Psoas muscle (tissue), 8 donors: ENCODE data around the gene MICOS13. TPM values are rescaled to one million over a fixed set of nuclear protein-coding genes. Genes with fewer than 3 reads are reported as not detected.

Experiments used
- ATAC-seq, 4 donors: fragments of 200-7000 bp; cut with Tn5 transposase; one replicate each; pipeline ENCODE4 v1.9.1; 2020; ENCODE audit warnings: moderate library complexity in 3 of 4, mild to moderate bottlenecking in 2 of 4
- DNase-seq, 2 donors: peaks; one replicate each; pipeline ENCODE4 v3.0.0-alpha.2; 2020
- H3K27ac ChIP-seq: fragments of 200-600 bp; one replicate; pipeline ENCODE4 v1.8.0; 2022
- H3K27me3 ChIP-seq, 3 donors: fragments of 200-600 bp in 1 of 3; one replicate each; pipeline versions ENCODE4 v1.6.1 to v1.8.0; 2013 to 2022; ENCODE audit warnings: low read length in 2 of 3, mild to moderate bottlenecking in 2 of 3, moderate library complexity in 1 of 3; ENCODE audit not compliant: insufficient read depth in 3 of 3
- H3K36me3 ChIP-seq, 2 donors: fragments of 200-600 bp in 1 of 2; one replicate each; pipeline versions ENCODE4 v1.6.1 to v1.8.0; 2013 to 2022; ENCODE audit warnings: low read depth in 1 of 2, mild to moderate bottlenecking in 1 of 2, moderate library complexity in 1 of 2; ENCODE audit not compliant: insufficient read depth in 1 of 2
- H3K4me1 ChIP-seq: fragments of 200-600 bp; one replicate; pipeline ENCODE4 v1.8.0; 2022
- H3K4me3 ChIP-seq: fragments of 200-600 bp; one replicate; pipeline ENCODE4 v1.8.0; 2022; ENCODE audit warnings: mild to moderate bottlenecking
- H3K9me3 ChIP-seq: fragments of 200-600 bp; one replicate; pipeline ENCODE4 v1.8.0; 2022
- WGBS, 3 donors: extraction: QIAGEN DNeasy Blood & Tissue Kit; methylation state at CpG; one replicate each; pipeline versions ENCODE4 v1.1.6 to v1.1.7; 2013; 5-methylcytosine and 5-hydroxymethylcytosine counted together
- intact Hi-C, 2 donors: fragments of 100-400 bp; cut with DNase I; formaldehyde crosslinking; loops; one replicate each; pipeline versions ENCODE4 v1.11.0 to v1.14.2; 2022
- polyA plus RNA-seq, 3 donors: library from polyadenylated mRNA; stranded (reverse); fragments of 200-250 nt; gene quantifications; one replicate each; pipeline ENCODE4 v1.2.3, GENCODE V29; 2013
- total RNA-seq, 4 donors: library from RNA; stranded (reverse); fragmentation: NEBNext Ultra II Directional in 2 of 4; extraction: Animal tissue kit (Norgen Biotek cat#: 25700) in 2 of 4; gene quantifications; one replicate each; pipeline versions ENCODE4 v1.2.1 to v1.2.4, GENCODE V29; 2021 to 2023
- TF ChIP-seq, protein P1 (sequence below): fragments of 200-600 bp; IDR thresholded peaks from one replicate; pipeline ENCODE4 v1.8.0; 2022; ENCODE audit warnings: antibody characterized with exemption
- donor health status: healthy with polysubstance abuse.
- donor health status: DM: no; HTN: no; CAD: no; lungs with moderate emphysema.
- donor health status: Bipolar disorder and iron deficiency.
- donor health status: healthy.
- donor health status: DM: yes; HTN: yes; CAD: no.
- donor health status: DM: no; HTN: no; CAD: no.
- donor health status: DM: no; HTN: no; CAD: no.
- donor health status: DM: yes; HTN: yes; CAD: no.

Gene MICOS13
- total and polyA plus RNA-seq, 7 donors: 103 to 245 (median 133) TPM

DNA sequence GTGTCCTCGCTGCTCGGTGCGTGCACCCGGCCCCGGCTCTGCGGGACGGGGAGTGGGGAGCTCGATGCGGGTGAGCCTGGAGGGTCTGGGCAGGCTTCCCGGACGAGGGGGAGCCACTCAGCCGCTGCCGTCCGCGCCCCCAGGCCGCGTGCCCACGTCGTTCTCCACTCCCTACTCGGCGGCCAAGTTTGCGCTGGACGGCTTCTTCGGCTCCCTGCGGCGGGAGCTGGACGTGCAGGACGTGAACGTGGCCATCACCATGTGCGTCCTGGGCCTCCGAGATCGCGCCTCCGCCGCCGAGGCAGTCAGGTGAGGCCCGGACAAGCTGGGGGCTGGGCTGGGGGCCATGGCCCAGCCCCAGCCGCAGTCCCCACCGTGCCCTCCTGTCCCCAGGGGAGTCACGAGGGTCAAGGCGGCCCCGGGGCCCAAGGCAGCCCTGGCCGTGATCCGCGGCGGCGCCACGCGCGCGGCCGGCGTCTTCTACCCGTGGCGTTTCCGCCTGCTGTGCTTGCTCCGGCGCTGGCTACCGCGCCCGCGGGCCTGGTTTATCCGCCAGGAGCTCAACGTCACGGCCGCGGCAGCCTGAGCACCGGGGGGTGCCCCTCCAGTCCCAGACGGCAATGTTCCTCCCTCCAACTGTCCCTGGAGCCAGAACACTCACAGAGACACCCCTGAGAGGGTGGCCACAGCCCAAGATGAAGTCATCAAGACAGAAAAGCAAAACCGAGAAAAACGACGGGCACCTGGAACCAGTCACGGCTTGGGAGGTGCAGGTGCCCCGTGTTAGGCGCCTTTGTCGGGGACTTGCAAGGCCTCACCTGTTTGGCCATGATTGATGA is 7.3 kb upstream of the MICOS13 start:
- TF ChIP-seq, protein P1, sequence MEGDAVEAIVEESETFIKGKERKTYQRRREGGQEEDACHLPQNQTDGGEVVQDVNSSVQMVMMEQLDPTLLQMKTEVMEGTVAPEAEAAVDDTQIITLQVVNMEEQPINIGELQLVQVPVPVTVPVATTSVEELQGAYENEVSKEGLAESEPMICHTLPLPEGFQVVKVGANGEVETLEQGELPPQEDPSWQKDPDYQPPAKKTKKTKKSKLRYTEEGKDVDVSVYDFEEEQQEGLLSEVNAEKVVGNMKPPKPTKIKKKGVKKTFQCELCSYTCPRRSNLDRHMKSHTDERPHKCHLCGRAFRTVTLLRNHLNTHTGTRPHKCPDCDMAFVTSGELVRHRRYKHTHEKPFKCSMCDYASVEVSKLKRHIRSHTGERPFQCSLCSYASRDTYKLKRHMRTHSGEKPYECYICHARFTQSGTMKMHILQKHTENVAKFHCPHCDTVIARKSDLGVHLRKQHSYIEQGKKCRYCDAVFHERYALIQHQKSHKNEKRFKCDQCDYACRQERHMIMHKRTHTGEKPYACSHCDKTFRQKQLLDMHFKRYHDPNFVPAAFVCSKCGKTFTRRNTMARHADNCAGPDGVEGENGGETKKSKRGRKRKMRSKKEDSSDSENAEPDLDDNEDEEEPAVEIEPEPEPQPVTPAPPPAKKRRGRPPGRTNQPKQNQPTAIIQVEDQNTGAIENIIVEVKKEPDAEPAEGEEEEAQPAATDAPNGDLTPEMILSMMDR: no peak
- peaks cover 2 to 11% of the 10 kb centered on the region in 2 donors for H3K36me3 ChIP-seq
- peak in 1 of 2 donors; percentile 48 for DNase-seq
- H3K27ac ChIP-seq: peak overlapping the region; percentile 91
- peak overlapping the region; percentile 76 for H3K4me3 ChIP-seq
- WGBS, 3 donors: 47 to 65% (median 54%) methylated on average over 54 to 76 of the region's 76 CpGs
- H3K4me1 ChIP-seq: peaks cover 15% of the 10 kb centered on the region
- no peaks in the 10 kb centered on the region for H3K27me3 ChIP-seq
- intact Hi-C loops: loop anchor here in 1 of 2 donors (10.0 kb wide), 2 partner anchors 63 to 687 kb away; partner anchors contain the start of genes ALKBH7, PSPN, SAFB and SAFB2
- no peak for ATAC-seq
- H3K9me3 ChIP-seq: no peaks in the 10 kb centered on the region

DNA sequence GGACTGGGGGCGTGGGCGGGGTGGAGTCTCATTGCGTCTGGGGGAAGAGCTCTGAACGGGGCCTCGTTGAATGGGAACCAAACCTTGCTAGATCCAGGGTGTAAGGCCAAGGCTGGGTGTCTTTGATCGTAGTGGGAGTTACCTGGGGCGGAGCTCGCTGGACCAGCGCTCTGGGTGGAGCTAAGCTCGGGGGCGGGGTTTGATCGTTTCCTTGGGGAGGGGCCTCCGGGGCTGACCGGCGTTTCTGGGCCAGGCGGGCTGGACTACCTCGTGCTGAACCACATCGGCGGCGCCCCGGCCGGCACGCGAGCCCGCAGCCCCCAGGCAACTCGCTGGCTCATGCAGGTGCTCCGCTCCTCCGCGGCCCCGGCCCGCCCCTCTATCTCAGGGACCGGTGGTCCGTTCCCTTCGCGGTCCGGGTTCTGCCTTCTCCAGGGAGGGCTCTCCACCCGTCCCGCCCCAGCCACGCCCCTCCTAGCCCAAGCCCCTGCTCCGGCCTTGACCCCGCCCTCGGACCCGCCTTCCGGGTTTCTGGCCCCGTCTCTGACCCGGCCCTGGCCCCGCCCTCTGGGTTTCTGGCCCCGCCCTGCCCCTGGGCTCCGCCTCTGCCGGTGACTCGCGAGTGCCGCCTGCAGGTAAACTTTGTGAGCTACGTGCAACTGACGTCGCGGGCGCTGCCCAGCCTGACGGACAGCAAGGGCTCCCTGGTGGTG is 6.5 kb upstream of the MICOS13 start:
- Histone ChIP-seq H3K9me3 (no peaks in the 10 kb centered on the region), H3K27me3 (no peaks in the 10 kb centered on the region), H3K4me1 (peaks cover 10% of the 10 kb centered on the region), H3K27ac (peak overlapping the region; percentile 91), H3K4me3 (peak overlapping the region; percentile 76), H3K36me3 (peaks cover 2 to 3% of the 10 kb centered on the region in 2 donors)
- TF ChIP-seq, protein P1: peak; percentile 71
- WGBS, 3 donors: 1% methylated on average over 44 to 59 of the region's 59 CpGs
- ATAC-seq: peak; percentile 81 to 86 (median 84)
- intact Hi-C loops: loop anchor here in 1 of 2 donors (10.0 kb wide), 2 partner anchors 62 to 688 kb away; partner anchors contain the start of genes ALKBH7, PSPN, SAFB and SAFB2
- DNase-seq: peak; percentile 99

DNA sequence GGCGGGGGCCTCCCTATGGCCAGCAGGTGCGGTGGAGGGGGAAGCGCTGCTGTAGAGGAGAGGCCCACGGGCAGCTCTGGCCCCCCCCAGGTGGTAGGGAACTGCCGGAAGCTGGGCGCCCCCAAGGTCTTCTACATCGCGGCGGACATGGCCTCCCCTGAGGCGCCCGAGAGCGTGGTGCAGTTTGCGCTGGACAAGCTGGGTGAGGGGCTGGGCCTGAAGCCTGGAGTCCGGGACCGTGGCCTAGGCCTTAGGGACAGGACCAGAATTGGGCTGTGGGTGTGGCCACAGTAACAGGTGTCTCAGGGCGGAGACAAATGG is 6.0 kb upstream of the MICOS13 start:
- no peak for DNase-seq
- TF ChIP-seq, protein P1: no peak
- peak overlapping the region; percentile 76 for H3K4me3 ChIP-seq
- ATAC-seq: peak in 2 of 4 donors; percentile 46 to 48
- H3K27ac ChIP-seq: peak overlapping the region; percentile 91
- WGBS, 3 donors: 28 to 39% (median 33%) methylated on average over 16 of the region's 16 CpGs
- no peaks in the 10 kb centered on the region for H3K9me3 ChIP-seq
- H3K4me1 ChIP-seq: peaks cover 5% of the 10 kb centered on the region
- H3K27me3 ChIP-seq: no peaks in the 10 kb centered on the region
- intact Hi-C loops: loop anchor here in 1 of 2 donors (10.0 kb wide), 2 partner anchors 61 to 689 kb away; partner anchors contain the start of genes ALKBH7, PSPN, SAFB and SAFB2
- no peaks in the 10 kb centered on the region for H3K36me3 ChIP-seq

DNA sequence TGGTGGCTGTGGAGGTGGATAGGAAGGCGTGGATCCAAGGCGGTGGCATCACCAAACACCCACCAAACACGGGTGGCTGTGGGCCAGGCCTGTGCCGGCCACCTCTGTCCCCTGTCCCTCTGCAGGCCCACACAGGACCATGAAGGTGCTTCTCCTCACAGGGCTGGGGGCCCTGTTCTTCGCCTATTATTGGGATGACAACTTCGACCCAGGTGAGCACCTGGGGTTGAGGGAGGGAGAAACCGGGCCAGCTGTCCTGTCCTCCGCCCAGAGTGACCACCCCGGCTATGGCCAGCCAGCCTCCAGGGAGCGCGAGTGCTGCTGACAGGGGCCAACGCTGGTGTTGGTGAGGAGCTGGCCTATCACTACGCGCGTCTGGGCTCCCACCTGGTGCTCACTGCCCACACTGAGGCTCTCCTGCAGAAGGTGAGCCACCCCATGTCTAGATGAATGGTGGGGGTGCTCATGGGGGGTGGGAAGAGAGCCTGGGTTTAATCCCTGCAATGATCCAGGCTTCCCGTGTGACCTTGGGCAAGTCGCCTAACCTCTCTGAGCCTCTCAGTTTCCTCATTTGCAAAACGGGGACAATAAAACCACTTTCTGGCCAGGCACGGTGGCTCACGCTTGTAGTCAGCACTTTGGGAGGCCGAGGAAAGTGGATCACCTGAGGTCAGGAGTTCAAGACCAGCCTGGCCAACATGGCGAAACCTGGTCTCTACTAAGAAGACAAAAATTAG is 4.5 kb upstream of the MICOS13 start:
- no peak overlapping the region for H3K27ac ChIP-seq
- H3K36me3 ChIP-seq: no peaks in the 10 kb centered on the region
- H3K9me3 ChIP-seq: no peaks in the 10 kb centered on the region
- DNase-seq (no peak), ATAC-seq (no peak)
- intact Hi-C loops: loop anchor here in 1 of 2 donors (10.0 kb wide), 2 partner anchors 60 to 690 kb away; partner anchors contain the start of genes ALKBH7, PSPN, SAFB and SAFB2
- H3K4me1 ChIP-seq: peaks cover 8% of the 10 kb centered on the region
- no peaks in the 10 kb centered on the region for H3K27me3 ChIP-seq
- TF ChIP-seq, protein P1: no peak
- 85 to 89% (median 89%) methylated on average over 20 to 22 of the region's 22 CpGs for WGBS, 3 donors
- no peak overlapping the region for H3K4me3 ChIP-seq
